GM12865 (cell line): ENCODE measurements around the gene KLK12.

Experiments used
- DNase-seq: peaks from one replicate; pipeline ENCODE4 v3.0.0; 2010; ENCODE audit warnings: low read depth
- H3K4me3 ChIP-seq: 2 replicates; pipeline ENCODE4 v1.5.1; 2011; ENCODE audit warnings: mild to moderate bottlenecking, low read depth, low read length, control low read depth
- CTCF ChIP-seq: IDR thresholded peaks from 2 replicates; pipeline ENCODE4 v1.5.1; 2011; ENCODE audit warnings: low read length, control low read depth, low read depth, inconsistent platforms; ENCODE audit not compliant: insufficient read depth; ENCODE audit errors: missing control alignments

KLK12 gene

DNA sequence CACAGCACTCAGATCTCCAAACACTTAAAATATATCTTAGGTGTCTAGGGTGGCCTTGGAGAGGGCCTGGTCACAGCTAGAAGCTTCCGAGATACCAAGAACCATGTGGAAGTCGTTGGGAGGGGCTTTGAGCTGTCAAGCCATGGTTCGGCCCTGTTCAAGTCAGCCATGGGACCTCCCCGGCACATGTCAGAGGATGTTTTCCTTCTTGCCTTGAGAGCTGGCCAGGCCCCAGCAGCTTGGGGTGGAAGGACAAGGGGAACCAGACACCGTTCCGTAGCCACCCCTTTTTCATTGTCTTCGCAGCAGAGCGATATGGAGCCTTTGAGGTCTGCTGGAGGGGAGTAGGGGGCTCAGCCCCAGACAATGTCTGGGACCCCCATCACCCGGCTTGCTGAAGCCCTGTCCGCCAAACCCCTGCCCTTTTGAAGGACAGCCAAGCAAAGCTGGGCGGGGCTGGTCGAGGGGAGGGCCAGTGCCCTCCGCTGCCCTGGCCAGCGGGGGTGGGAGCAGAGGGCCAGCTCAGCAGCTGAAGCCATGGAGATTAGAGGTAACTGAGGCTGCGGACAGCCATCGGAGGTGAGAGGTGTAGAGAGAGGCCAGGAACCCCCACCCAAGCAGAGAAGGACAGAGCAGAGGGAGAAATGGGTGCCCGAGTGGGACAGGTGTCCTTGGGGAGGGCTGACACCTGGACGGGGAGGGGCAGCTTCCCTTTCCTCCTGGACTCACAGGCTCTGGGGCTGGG lies 8.8 kb downstream of the KLK12 start:
- no peak for TF ChIP-seq CTCF

GRCh38 chr19:51025401-51025800 lies 9.4 kb downstream of the KLK12 start:
- H3K4me3 ChIP-seq = no peak overlapping the region
- no peak for DNase-seq
- TF ChIP-seq CTCF = no peak

More for the DNA sequence above, 8.8 kb downstream of the KLK12 start:
- DNase-seq = no peak
- no peak overlapping the region for H3K4me3 ChIP-seq

GRCh38 chr19:51024924-51025323 lies 9.9 kb downstream of the KLK12 start:
- no peak for DNase-seq
- no peak for TF ChIP-seq CTCF
- no peak overlapping the region for H3K4me3 ChIP-seq

DNA sequence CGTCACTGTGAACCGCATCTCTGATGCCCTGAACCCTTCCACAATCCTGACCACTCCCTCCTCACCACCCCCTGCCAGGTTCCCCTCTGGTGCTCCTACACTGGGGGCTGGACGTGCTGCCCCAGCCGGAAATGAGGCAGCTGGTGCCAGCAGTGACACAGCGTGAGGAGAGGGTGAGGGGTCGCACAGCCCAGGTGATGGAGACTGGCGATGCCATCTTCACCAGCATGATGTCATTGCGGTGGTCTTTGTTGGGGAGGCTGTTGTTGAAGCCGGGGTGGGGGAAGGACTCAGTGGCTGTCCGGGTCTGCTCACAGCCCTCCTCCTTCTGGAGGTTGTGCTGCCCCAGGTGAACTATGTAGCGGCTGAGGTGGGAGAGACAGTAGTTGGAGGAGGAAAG lies 10.9 kb downstream of the KLK12 start:
- no peak overlapping the region for H3K4me3 ChIP-seq
- no peak for DNase-seq
- no peak for TF ChIP-seq CTCF

- no peak overlapping the region for H3K4me3 ChIP-seq
- no peak for DNase-seq
- no peak for TF ChIP-seq CTCF
Observed at GRCh38 chr19:51022526-51022925, 12.3 kb downstream of the KLK12 start.

DNA sequence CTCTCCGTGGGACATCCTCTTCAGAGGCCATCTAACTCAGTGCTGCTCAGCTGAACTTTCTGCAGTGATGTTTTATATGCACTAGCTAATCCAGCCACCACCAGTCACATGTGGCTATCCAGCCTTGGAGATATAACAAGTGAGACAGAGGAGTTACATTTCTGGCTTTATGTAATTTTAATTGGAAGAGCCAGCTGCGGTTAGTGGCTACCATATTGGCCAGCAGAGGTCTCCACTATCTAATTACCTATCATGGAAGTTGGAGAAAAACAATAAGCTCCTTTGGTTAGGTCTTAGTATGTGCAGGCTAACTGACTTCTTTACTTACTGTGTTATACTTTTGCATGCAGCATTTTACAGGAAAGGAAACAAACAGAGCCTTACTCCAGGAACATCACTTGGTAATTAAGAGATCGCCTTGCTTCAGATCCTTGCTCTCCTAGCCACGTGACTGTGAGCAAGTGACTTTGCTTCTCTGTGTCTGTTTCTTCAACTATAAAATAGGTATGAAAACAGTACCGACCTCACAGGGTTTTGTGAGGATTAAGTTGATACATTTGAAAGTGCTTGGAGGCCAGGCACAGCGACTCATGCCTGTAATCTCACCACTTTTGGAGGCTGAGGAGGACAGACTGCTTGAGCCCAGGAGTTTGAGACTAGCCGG lies 13.7 kb downstream of the KLK12 start:
- DNase-seq = peak; percentile 22
- peak; percentile 39 for TF ChIP-seq CTCF
- H3K4me3 ChIP-seq = no peak overlapping the region
